ENCODE results near the gene ZFP36L2.

Gene ZFP36L2

GRCh38 chr2:43178602-43179542 lies 47.5 kb downstream of the ZFP36L2 start:
- TF ChIP-seq CTCF (IDR thresholded peaks at IDR 0.05), result no peak
- peak; percentile 90 for DNase-seq (ENCODE audit: low spot score)
- H3K4me3 ChIP-seq, result no peak overlapping the region
- H3K27ac ChIP-seq, result peak overlapping the region; percentile 62 to 81

- DNase-seq (ENCODE audit: low spot score), result no peak
- TF ChIP-seq CTCF (IDR thresholded peaks at IDR 0.05), result no peak
- peak overlapping the region; percentile 62 to 81 for H3K27ac ChIP-seq
- H3K4me3 ChIP-seq, result no peak overlapping the region
Measured at GRCh38 chr2:43178055-43178598, 48.3 kb downstream of the ZFP36L2 start.

- no peak for TF ChIP-seq CTCF (IDR thresholded peaks at IDR 0.05)
- Histone ChIP-seq H3K27ac (no peak overlapping the region), H3K4me3 (no peak overlapping the region)
- no peak for DNase-seq (ENCODE audit: low spot score)
Measured at GRCh38 chr2:43176449-43176848, 50.0 kb downstream of the ZFP36L2 start.

GRCh38 chr2:43175876-43176275 lies 50.5 kb downstream of the ZFP36L2 start:
- H3K4me3 ChIP-seq, result no peak overlapping the region
- no peak for TF ChIP-seq CTCF (IDR thresholded peaks at IDR 0.05)
- DNase-seq (ENCODE audit: low spot score), result no peak
- no peak overlapping the region for H3K27ac ChIP-seq

GRCh38 chr2:43175020-43175441 lies 51.4 kb downstream of the ZFP36L2 start:
- no peak for TF ChIP-seq CTCF (IDR thresholded peaks at IDR 0.05)
- H3K27ac ChIP-seq, result peak overlapping the region in 1 of 2 donors; percentile 63
- H3K4me3 ChIP-seq, result no peak overlapping the region
- DNase-seq (ENCODE audit: low spot score), result no peak

GRCh38 chr2:43174368-43174916 lies 52.0 kb downstream of the ZFP36L2 start:
- no peak for TF ChIP-seq CTCF (IDR thresholded peaks at IDR 0.05)
- Histone ChIP-seq H3K4me3 (no peak overlapping the region), H3K27ac (peak overlapping the region in 1 of 2 donors; percentile 63)
- DNase-seq (ENCODE audit: low spot score), result no peak

Measured in coronary artery (tissue), 2 donors.